ENCODE measurements around the gene PFN3.
"Not testable (repeated sequence)": the region's sequence is repeated elsewhere in the genome, so short reads cannot be mapped to it uniquely, and the experiment has no call there.

Gene PFN3

DNA sequence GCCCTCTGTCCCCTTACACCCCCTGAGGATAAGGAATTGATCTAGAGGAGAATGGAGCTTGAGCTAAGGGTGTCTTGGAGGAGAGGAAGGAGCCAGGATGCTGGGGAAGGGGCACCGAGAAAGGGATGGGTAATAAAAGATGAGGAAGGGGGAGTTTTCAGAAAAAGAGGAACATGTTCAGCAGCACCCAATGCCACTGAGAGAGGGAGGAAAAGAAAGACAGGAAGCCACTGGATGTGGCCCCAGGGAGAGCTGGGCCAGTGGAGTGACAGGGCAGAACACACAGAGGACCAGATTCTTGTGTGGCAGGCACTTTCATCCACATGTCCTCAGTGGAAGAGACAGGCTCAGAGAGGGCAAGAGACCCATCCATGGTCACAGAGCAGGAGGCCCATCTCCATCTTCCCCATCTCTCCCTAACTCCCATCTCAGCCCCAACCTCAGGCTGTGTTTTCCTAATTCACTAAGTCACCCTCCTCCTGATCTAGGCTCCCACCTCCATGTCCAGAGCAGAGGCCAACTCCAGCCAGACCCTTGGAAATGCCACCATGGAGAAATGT lies 7.2 kb downstream of the PFN3 start:
- DNase-seq, result no peak

- DNase-seq, result no peak
Measured at GRCh38 chr5:177392765-177393164, 7.7 kb downstream of the PFN3 start.

GRCh38 chr5:177390363-177391300 lies 9.8 kb downstream of the PFN3 start:
- DNase-seq, result peak; percentile 84

DNA sequence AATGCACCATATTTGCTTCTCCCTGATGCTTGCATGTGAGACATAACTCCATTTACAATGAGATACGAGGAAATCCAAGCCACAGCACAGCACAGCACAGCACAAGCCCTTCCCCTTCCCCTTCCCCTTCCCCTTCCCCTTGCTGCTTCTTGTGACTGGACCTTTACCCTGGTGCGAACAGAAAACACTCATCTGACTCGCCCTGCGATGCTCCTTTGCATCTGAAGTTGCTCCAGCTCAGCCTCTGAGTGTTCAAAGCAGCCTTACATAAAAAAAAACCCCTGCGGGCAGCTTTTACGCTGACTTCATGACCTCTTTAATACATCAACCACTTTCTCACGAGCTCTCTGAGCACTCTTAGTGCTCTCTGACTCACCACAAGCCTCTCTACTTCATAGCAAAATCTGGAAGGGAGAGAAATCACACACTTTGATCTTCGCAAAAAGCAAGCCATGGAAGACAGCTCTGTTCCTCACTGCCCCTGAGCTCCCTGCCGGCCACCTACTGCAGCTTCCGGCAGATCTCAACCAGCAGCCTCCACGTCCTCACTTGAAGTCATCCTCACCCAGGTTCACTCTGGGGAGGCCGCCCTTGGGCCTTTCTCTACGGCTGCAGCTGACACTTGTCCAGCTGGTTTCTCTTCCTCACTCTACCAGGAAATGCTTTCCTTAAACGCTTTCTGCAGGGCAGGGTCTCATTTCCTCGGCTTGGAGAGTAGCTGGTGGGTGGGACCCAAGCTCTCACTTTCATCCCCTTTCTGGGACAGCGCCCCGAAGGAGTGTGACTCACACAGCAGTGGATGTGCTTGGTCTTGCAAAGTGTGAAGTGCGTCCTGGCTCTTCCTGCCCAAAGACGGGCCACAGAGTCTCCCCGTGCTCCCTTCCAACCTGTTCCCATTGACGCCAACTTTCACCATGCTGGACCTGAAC lies 11.0 kb downstream of the PFN3 start:
- DNase-seq, result peak; percentile 43

DNA sequence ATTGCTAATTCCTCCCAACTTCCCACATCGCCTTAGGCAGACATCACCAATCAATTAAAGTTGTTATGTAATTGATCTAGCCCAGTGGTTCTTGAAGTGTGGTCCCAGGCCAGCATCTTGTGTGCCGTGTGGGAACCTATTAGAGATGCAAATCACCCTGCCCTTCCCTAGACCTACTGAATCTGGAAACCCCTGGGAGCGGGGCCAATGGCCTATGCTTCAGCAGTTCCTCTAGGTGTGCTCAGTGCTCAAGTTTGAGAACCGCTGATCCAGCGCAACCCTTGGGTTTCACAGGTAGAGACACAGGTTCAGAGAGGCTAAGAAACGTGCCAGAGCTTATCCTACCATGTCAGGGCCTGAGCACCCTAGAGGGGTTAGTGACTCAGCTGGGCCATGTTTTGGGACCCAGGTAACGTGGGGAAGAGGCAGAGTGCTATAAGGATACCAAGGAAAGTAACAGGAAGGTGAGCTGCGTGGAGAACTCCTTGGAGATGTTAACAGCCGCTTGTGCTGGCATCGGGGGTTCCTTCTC lies 11.9 kb downstream of the PFN3 start:
- DNase-seq, result no peak

GRCh38 chr5:177387405-177387804 lies 13.1 kb downstream of the PFN3 start:
- no peak for DNase-seq

DNA sequence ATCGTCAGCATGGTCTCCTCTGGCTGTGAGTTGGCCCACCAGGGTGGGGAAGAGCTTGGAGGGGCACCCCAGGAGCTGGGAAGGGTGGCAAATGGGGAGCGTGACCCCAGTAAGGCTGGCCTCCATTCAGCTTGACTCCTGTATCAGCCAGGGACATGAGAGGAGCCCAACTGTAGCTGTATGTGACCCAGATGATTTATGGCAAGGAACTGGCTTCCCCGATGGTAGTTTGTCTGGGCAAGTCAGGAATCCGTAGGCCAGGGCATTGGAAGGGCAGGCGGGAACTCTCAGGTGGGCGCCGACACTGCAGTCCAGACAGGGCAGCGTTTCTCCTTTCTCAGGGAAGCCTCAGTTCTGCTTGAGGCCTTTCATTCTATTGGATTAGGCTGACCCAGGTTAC lies 13.9 kb downstream of the PFN3 start:
- no peak for DNase-seq

DNA sequence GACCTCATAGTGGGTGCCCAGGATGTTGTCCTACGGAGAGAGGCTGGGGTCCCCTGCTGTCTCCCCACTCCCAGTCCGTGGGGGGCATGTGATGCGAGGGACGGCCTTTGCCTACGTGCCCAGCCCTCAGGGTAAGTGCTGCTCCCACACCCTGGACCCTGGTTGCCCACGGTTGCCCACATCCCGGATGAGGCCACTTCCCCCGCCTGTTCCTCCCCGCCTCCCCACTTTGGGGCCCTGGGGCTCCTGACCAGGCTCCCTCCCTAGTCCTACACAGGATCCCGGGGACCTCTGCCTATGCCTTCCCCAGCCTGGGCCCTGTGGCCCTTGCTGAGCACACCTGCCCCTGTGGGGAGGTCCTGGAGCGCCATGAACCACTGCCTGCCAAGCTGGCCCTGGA lies 14.7 kb downstream of the PFN3 start:
- no peak for DNase-seq

- no peak for DNase-seq
Measured at GRCh38 chr5:177384134-177384533, 16.3 kb downstream of the PFN3 start, which contains the start of gene SLC34A1. SLC34A1 (plus strand) TSS chr5:177384434; CDS start chr5:177385742, 1,308 bp downstream.

GRCh38 chr5:177383181-177383580 lies 17.3 kb downstream of the PFN3 start:
- no peak for DNase-seq

- no peak for DNase-seq
Measured at GRCh38 chr5:177382423-177383029, 17.9 kb downstream of the PFN3 start.

DNA sequence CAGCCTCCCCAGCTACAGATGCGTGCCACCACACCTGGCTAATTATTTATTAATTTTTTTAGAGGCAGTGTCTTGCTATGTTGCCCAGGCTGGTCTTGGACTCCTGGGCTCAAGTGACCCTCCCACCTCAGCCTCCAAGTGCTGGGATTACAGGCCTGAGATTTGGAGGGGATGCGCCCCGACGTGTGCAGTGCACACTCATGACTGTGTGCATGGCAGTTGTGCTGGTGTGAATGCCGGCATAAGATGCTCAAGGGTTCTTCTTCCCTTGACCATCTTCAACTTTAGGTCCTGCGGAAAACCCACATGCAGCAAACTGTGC lies 19.7 kb downstream of the PFN3 start:
- DNase-seq, result no peak

DNA sequence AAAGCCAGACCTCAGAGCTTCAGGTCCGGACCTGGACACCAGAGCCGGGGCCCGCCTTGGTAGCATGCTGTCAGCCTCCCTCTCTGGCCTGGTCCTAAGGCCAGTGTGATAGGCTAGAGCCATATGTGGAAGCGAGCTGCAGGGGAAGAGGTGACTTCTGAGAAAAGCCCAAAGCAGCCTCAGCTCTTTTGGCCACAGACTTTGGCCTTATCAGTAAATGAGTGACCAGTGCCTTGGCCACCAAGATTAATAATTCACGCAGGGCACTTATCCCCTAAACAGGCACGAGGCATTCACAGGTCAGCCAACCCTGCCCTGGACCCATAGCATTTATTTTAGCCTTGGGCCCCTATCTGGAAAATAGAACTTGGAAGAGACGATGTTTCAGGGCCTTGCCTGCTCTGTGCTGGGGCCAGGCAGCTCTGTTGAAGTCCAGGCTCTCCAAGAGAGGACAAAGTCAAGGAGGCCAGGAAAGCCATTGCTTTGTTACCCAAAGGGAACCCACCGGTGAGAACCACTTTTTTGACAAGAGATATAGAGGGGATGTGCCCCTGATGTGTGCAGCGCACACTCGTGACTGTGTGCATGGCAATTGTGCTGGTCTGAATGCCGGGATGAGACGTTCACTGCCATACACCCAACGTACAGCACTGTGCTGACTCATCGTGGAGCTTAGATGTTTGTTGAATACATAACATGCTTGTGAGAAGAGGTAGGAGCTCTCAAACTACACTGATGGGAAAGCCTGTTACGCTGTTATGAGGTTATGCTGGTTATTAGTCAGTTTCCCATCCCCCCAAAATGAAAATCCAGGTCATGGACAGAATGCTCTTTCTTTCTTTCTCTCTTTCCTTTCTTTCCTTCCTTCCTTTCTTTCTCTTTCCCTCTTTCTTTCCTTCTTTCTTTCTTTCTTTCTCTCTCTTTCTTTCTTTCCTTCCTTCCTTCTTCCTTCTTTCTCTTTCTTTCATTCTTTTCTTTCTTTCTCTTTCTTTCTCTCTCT lies 21.3 kb downstream of the PFN3 start:
- no peak for DNase-seq

- DNase-seq, result no peak
Measured at GRCh38 chr5:177377851-177378776, 22.3 kb downstream of the PFN3 start.

- DNase-seq, result no peak
Measured at GRCh38 chr5:177376107-177376506, 24.4 kb downstream of the PFN3 start.

- DNase-seq, result not testable (repeated sequence)
Measured at GRCh38 chr5:177375516-177375915, 24.9 kb downstream of the PFN3 start.

GRCh38 chr5:177374211-177374610 lies 26.2 kb downstream of the PFN3 start:
- no peak for DNase-seq

DNA sequence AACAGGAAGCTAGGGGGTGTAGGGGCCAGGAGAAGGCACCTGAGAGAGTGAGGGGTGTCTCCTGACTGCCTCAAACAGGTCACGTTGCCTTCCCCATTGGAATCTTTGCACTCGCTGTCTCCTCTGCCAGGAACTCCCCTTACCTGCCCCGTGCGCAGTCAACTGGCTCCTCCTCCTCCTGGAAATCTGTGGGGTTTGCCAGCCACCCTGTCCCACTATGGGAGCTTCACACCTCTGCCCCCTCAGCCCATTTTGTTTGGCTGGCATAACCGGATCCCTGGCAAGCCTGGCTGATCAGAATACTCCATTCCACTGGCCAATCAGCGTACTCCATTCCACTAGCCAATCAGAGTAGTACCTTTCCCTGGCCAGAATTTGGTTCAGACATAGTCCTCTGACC lies 26.7 kb downstream of the PFN3 start:
- no peak for DNase-seq

DNA sequence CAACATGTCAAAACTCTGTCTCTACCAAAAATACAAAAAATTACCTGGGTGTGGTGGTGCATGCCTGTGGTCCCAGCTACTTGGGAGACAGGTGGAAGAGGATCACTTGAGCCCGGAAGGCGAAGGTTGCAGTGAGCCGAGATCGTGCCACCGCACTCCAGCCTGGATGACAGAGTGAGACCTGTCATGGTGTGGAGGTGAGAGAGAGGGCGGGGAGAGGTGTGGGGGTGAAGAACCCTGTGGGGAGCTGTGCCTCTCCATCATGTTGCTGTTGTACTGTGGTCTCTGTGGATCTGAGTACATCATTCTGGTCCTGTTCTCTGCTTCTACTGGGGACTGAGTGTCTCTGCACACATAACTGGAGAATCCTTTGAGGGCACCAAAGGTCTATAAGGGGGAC lies 27.6 kb downstream of the PFN3 start:
- no peak for DNase-seq

Data from T-helper 9 cell (primary cell).